HG03575 (cell line): ENCODE data around the gene FNDC3B.

ENCODE experiments used
- ATAC-seq: cut with Tn5 transposase; IDR thresholded peaks from one replicate; pipeline ENCODE4 v1.9.1; 2021; ENCODE audit not compliant: unreplicated experiment, insufficient number of reproducible peaks, low FRiP score; ENCODE audit errors: extremely low read depth

Gene FNDC3B

GRCh38 chr3:172189987-172190603, 150.7 kb downstream of the FNDC3B start:
- no peak for ATAC-seq

- no peak for ATAC-seq
Observed at GRCh38 chr3:172190980-172191379, 151.6 kb downstream of the FNDC3B start.

GRCh38 chr3:172191629-172192028, 152.3 kb downstream of the FNDC3B start:
- no peak for ATAC-seq

GRCh38 chr3:172192830-172193415, 153.5 kb downstream of the FNDC3B start:
- no peak for ATAC-seq

- ATAC-seq, result no peak
Observed at GRCh38 chr3:172193436-172193835, 154.1 kb downstream of the FNDC3B start.

- no peak for ATAC-seq
Observed at GRCh38 chr3:172194702-172195406, 155.5 kb downstream of the FNDC3B start.

GRCh38 chr3:172195407-172195754, 156.0 kb downstream of the FNDC3B start:
- no peak for ATAC-seq

GRCh38 chr3:172197344-172197743, 158.0 kb downstream of the FNDC3B start:
- ATAC-seq, result no peak

- no peak for ATAC-seq
Observed at GRCh38 chr3:172198428-172198827, 159.1 kb downstream of the FNDC3B start.

GRCh38 chr3:172199850-172200369, 160.5 kb downstream of the FNDC3B start:
- no peak for ATAC-seq

- ATAC-seq, result no peak
Observed at GRCh38 chr3:172201136-172201869, 161.9 kb downstream of the FNDC3B start.

GRCh38 chr3:172201870-172202236, 162.5 kb downstream of the FNDC3B start:
- no peak for ATAC-seq

GRCh38 chr3:172202797-172203196, 163.4 kb downstream of the FNDC3B start:
- ATAC-seq, result no peak

- ATAC-seq, result no peak
Observed at GRCh38 chr3:172203522-172204258, 164.3 kb downstream of the FNDC3B start.

- ATAC-seq, result no peak
Observed at GRCh38 chr3:172204716-172205115, 165.3 kb downstream of the FNDC3B start.

- ATAC-seq, result no peak
Observed at GRCh38 chr3:172208586-172209332, 169.4 kb downstream of the FNDC3B start.

- ATAC-seq, result no peak
Observed at GRCh38 chr3:172209333-172210321, 170.2 kb downstream of the FNDC3B start.
